A673 (cell line): ENCODE measurements around the gene NEDD8.

Experiments
- EZH2 ChIP-seq: fragments of 200-600 bp; sonication (generic); IDR thresholded peaks from 2 replicates; pipeline ENCODE4 v1.6.1; 2017; ENCODE audit warnings: borderline replicate concordance, low read depth, mild to moderate bottlenecking, mixed read lengths, antibody characterized with exemption, low read length; ENCODE audit not compliant: poor library complexity, severe bottlenecking
- TF ChIP-seq, protein P1 (sequence below): fragments of 300-800, 200-600 bp; sonication (generic); conservative IDR thresholded peaks from 2 replicates; pipeline ENCODE4 v1.5.1; 2017; ENCODE audit warnings: low read depth, mild to moderate bottlenecking, antibody characterized with exemption, low read length, moderate library complexity, mixed read lengths

DNA sequence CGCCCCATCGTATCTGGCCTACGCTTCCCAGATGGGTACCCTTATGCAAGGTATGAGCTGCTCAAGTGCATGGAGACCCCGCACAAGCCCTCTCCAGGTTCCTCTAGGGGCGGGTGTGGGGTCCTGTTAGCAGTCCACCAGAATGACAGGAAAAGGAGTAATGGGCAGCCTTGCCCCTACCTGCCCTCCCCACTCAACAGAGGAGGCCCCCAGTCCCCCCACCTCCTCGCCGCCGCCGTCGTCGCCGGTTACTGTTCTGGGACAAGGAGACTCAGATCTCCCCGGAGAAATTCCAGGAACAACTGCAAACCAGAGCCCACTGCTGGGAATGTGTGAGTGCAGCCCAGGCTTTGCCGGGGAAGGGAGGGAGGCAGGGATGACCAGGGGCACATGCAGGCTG, 54.3 kb downstream of the NEDD8 start:
- TF ChIP-seq EZH2: no peak
- TF ChIP-seq, protein P1, sequence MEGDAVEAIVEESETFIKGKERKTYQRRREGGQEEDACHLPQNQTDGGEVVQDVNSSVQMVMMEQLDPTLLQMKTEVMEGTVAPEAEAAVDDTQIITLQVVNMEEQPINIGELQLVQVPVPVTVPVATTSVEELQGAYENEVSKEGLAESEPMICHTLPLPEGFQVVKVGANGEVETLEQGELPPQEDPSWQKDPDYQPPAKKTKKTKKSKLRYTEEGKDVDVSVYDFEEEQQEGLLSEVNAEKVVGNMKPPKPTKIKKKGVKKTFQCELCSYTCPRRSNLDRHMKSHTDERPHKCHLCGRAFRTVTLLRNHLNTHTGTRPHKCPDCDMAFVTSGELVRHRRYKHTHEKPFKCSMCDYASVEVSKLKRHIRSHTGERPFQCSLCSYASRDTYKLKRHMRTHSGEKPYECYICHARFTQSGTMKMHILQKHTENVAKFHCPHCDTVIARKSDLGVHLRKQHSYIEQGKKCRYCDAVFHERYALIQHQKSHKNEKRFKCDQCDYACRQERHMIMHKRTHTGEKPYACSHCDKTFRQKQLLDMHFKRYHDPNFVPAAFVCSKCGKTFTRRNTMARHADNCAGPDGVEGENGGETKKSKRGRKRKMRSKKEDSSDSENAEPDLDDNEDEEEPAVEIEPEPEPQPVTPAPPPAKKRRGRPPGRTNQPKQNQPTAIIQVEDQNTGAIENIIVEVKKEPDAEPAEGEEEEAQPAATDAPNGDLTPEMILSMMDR: no peak
